ENCODE results near the gene SLC25A5. TPM values are rescaled to one million over a fixed set of nuclear protein-coding genes. Genes with fewer than 3 reads are reported as not detected.

SLC25A5 gene
- total and polyA plus RNA-seq, 4 donors, result 169 to 430 (median 299) TPM

GRCh38 chrX:119421016-119421705, 47.1 kb upstream of the SLC25A5 start:
- H3K27me3 ChIP-seq (ENCODE audit: control insufficient read depth in 3 of 3, insufficient read depth in 3 of 3, low read length in 2 of 3), result peaks cover 0 to 5% (median 0%) of the 10 kb centered on the region in 3 donors
- H3K4me1 ChIP-seq (ENCODE audit: control insufficient read depth in 5 of 5, insufficient read depth in 5 of 5, low read length in 5 of 5), result no peaks in the 10 kb centered on the region
- H3K36me3 ChIP-seq (ENCODE audit: control insufficient read depth in 4 of 4, insufficient read depth in 4 of 4, low read length in 4 of 4), result peaks cover 0 to 7% (median 0%) of the 10 kb centered on the region in 4 donors
- WGBS, 2 donors, result 85 to 97% methylated on average over 7 of the region's 7 CpGs
- H3K27ac ChIP-seq (ENCODE audit: low read depth in 1 of 2, low read length in 1 of 2), result no peak overlapping the region
- no peaks in the 10 kb centered on the region for H3K9me3 ChIP-seq (ENCODE audit: control insufficient read depth in 4 of 4, insufficient read depth in 3 of 4, low read length in 3 of 4)
- no peak for DNase-seq
- H3K4me3 ChIP-seq, result no peak overlapping the region
- H3K9ac ChIP-seq (ENCODE audit: insufficient read depth in 1 of 2, low read length in 2 of 2), result no peak overlapping the region
- TF ChIP-seq, protein P1, sequence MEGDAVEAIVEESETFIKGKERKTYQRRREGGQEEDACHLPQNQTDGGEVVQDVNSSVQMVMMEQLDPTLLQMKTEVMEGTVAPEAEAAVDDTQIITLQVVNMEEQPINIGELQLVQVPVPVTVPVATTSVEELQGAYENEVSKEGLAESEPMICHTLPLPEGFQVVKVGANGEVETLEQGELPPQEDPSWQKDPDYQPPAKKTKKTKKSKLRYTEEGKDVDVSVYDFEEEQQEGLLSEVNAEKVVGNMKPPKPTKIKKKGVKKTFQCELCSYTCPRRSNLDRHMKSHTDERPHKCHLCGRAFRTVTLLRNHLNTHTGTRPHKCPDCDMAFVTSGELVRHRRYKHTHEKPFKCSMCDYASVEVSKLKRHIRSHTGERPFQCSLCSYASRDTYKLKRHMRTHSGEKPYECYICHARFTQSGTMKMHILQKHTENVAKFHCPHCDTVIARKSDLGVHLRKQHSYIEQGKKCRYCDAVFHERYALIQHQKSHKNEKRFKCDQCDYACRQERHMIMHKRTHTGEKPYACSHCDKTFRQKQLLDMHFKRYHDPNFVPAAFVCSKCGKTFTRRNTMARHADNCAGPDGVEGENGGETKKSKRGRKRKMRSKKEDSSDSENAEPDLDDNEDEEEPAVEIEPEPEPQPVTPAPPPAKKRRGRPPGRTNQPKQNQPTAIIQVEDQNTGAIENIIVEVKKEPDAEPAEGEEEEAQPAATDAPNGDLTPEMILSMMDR (IDR thresholded peaks at IDR 0.05; ENCODE audit: control extremely low read depth, extremely low read depth), result no peak
- no peak for ATAC-seq (ENCODE audit: insufficient read depth, low FRiP score)

DNA sequence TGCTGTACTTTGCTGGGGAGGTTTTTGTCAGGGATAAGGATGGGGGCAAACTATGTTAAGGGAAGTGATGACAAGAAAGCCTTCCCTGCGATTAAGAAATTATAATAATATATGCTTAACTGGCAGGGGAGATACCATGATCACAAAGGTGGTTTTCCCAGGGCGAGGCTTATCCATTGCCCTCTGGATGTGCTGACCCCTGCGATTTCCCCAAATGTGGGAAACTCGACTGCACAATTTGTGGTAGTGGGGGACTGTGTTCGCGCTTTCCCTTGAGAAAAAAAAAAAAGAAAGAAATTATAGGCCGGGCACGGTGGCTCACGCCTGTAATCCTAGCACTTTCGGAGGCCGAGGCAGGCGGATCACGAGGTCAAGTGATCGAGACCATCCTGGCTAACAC, 44.6 kb upstream of the SLC25A5 start:
- ATAC-seq (ENCODE audit: insufficient read depth, low FRiP score), result no peak
- 95 to 96% methylated on average over 11 to 14 of the region's 14 CpGs for WGBS, 2 donors
- H3K36me3 ChIP-seq (ENCODE audit: control insufficient read depth in 4 of 4, insufficient read depth in 4 of 4, low read length in 4 of 4), result peaks cover 0 to 2% (median 0%) of the 10 kb centered on the region in 4 donors
- H3K9ac ChIP-seq (ENCODE audit: insufficient read depth in 1 of 2, low read length in 2 of 2), result no peak overlapping the region
- H3K4me3 ChIP-seq, result no peak overlapping the region
- peaks cover 0 to 5% (median 0%) of the 10 kb centered on the region in 3 donors for H3K27me3 ChIP-seq (ENCODE audit: control insufficient read depth in 3 of 3, insufficient read depth in 3 of 3, low read length in 2 of 3)
- H3K27ac ChIP-seq (ENCODE audit: low read depth in 1 of 2, low read length in 1 of 2), result no peak overlapping the region
- peak in 1 of 3 donors; percentile 37 for DNase-seq
- no peaks in the 10 kb centered on the region for H3K4me1 ChIP-seq (ENCODE audit: control insufficient read depth in 5 of 5, insufficient read depth in 5 of 5, low read length in 5 of 5)
- TF ChIP-seq, protein P1 (IDR thresholded peaks at IDR 0.05; ENCODE audit: control extremely low read depth, extremely low read depth), result no peak
- H3K9me3 ChIP-seq (ENCODE audit: control insufficient read depth in 4 of 4, insufficient read depth in 3 of 4, low read length in 3 of 4), result no peaks in the 10 kb centered on the region

DNA sequence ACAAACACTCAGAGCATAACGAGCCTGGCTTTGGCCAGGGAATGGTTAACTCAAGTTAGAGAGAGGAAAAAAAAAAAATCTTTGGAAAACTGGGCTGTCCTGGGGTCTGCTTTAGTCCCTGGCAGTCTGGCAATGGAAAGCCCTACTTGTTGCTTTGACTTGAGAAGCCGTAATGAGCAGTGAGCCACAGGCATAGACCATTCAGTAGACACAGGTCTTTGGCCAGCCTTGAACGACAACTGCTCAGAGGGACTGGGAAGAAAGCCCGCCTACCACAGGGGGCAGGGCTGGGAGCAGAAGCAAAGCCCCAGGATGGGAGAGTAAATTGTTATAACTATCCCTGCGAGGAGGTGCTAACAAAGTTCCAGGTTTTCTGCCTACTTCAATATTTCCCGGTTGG, 43.2 kb upstream of the SLC25A5 start:
- H3K9ac ChIP-seq (ENCODE audit: insufficient read depth in 1 of 2, low read length in 2 of 2), result no peak overlapping the region
- DNase-seq (no peak), ATAC-seq (ENCODE audit: insufficient read depth, low FRiP score) (no peak)
- WGBS, 2 donors, result 65 to 86% methylated on average over 6 of the region's 6 CpGs
- no peak overlapping the region for H3K4me3 ChIP-seq
- TF ChIP-seq, protein P1 (IDR thresholded peaks at IDR 0.05; ENCODE audit: control extremely low read depth, extremely low read depth), result no peak
- no peak overlapping the region for H3K27ac ChIP-seq (ENCODE audit: low read depth in 1 of 2, low read length in 1 of 2)
- no peaks in the 10 kb centered on the region for H3K9me3 ChIP-seq (ENCODE audit: control insufficient read depth in 4 of 4, insufficient read depth in 3 of 4, low read length in 3 of 4)
- no peaks in the 10 kb centered on the region for H3K4me1 ChIP-seq (ENCODE audit: control insufficient read depth in 5 of 5, insufficient read depth in 5 of 5, low read length in 5 of 5)
- H3K27me3 ChIP-seq (ENCODE audit: control insufficient read depth in 3 of 3, insufficient read depth in 3 of 3, low read length in 2 of 3), result peaks cover 0 to 5% (median 0%) of the 10 kb centered on the region in 3 donors
- H3K36me3 ChIP-seq (ENCODE audit: control insufficient read depth in 4 of 4, insufficient read depth in 4 of 4, low read length in 4 of 4), result no peaks in the 10 kb centered on the region

Measured in lung (tissue), 12 donors.